Esophagus squamous epithelium (tissue), 5 donors: Measurements from ENCODE around the gene STEAP4. TPM values are rescaled to one million over a fixed set of nuclear protein-coding genes. Genes with fewer than 3 reads are reported as not detected.

Experiments
- DNase-seq: peaks from one replicate; lab custom pipeline; 2025; lab: John Stamatoyannopoulos, UW
- H3K27ac ChIP-seq, 4 donors: fragments of 200-600 bp; sonication (generic); one replicate each; pipeline ENCODE4 v1.5.1; 2016 to 2019; ENCODE audit warnings: mild to moderate bottlenecking in 1 of 4
- H3K27me3 ChIP-seq, 4 donors: fragments of 200-600 bp; sonication (generic); 1 replicate in 3 of 4; 2 replicates in 1 of 4; pipeline versions ENCODE4 v1.5.1 to v1.6.0; 2017 to 2021; ENCODE audit warnings: antibody characterized with exemption in 1 of 4
- H3K36me3 ChIP-seq, 3 donors: fragments of 200-600 bp; sonication (generic); one replicate each; pipeline ENCODE4 v1.5.1; 2016 to 2019
- H3K4me1 ChIP-seq, 3 donors: fragments of 200-600 bp; sonication (generic); one replicate each; pipeline ENCODE4 v1.5.1; 2017 to 2019
- H3K4me3 ChIP-seq, 4 donors: fragments of 200-600 bp; sonication (generic); 1 replicate in 3 of 4; 2 replicates in 1 of 4; pipeline ENCODE4 v1.5.1; 2016 to 2019; ENCODE audit warnings: mild to moderate bottlenecking in 2 of 4, moderate library complexity in 1 of 4
- H3K9me3 ChIP-seq, 3 donors: fragments of 200-600 bp; sonication (generic); one replicate each; pipeline ENCODE4 v1.5.1; 2016 to 2019
- POLR2A ChIP-seq, 4 donors: fragments of 450-650 bp; IDR thresholded peaks; one replicate each; pipeline ENCODE4 v1.6.1; 2017; ENCODE audit warnings: antibody characterized with exemption in 4 of 4, mild to moderate bottlenecking in 4 of 4, moderate library complexity in 3 of 4
- WGBS, 2 donors: methylation state at CpG; one replicate each; pipeline ENCODE4 v1.1.5; 2018; 5-methylcytosine and 5-hydroxymethylcytosine counted together
- intact Hi-C: fragments of 100-400 bp; cut with DNase I; formaldehyde crosslinking; loops from one replicate; pipeline ENCODE4 v1.15.0; 2022
- total RNA-seq, 4 donors: library from RNA; depleted of rRNA; stranded (reverse); fragments of >200 nt; gene quantifications; one replicate each; pipeline ENCODE4 v1.1.0, GENCODE V29; 2016
- TF ChIP-seq, protein P1 (sequence below), 6 experiments: fragments of 450-650 bp in 4 of 6; fragments of 200-600 bp in 2 of 6; sonication (generic) in 2 of 6; IDR thresholded peaks; one replicate each; pipeline ENCODE4 v1.5.1; 2016 to 2019; ENCODE audit warnings: antibody characterized with exemption in 6 of 6, mild to moderate bottlenecking in 4 of 6, moderate library complexity in 4 of 6
- donor health status: DM: yes; HTN: yes; CAD: no.

Gene STEAP4
- total RNA-seq, 4 donors from 2014 or later = 6.3 to 50.5 (median 24.2) TPM

DNA sequence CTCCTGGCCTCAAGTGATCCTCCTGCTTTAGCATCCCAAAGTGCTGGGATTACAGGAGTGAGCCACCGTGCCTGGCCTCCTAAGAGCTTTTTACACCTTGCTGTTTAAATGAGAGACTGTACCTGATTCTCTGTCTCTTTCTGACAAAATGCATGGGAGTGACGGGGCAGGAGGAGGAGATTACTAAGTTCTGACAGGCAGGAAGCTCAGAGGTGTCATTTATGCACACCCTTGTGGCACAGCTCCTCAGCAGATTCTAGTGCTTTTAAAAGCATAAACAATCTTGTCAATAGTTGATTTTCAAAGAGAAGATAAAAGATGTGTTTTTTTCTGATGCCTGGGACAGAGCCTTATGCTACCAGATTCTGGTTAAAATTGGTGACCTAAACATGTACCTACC is 39.7 kb upstream of the STEAP4 start:
- DNase-seq = no peak
- no peak overlapping the region for H3K27ac ChIP-seq
- H3K27me3 ChIP-seq = no peaks in the 10 kb centered on the region
- WGBS, 2 donors = 43 to 54% methylated on average over 2 of the region's 2 CpGs
- no peak overlapping the region for H3K4me3 ChIP-seq
- H3K4me1 ChIP-seq = no peaks in the 10 kb centered on the region
- intact Hi-C loops = no loop called here
- TF ChIP-seq, protein P1, sequence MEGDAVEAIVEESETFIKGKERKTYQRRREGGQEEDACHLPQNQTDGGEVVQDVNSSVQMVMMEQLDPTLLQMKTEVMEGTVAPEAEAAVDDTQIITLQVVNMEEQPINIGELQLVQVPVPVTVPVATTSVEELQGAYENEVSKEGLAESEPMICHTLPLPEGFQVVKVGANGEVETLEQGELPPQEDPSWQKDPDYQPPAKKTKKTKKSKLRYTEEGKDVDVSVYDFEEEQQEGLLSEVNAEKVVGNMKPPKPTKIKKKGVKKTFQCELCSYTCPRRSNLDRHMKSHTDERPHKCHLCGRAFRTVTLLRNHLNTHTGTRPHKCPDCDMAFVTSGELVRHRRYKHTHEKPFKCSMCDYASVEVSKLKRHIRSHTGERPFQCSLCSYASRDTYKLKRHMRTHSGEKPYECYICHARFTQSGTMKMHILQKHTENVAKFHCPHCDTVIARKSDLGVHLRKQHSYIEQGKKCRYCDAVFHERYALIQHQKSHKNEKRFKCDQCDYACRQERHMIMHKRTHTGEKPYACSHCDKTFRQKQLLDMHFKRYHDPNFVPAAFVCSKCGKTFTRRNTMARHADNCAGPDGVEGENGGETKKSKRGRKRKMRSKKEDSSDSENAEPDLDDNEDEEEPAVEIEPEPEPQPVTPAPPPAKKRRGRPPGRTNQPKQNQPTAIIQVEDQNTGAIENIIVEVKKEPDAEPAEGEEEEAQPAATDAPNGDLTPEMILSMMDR (IDR thresholded peaks at IDR 0.05) = no peak
- no peak for TF ChIP-seq POLR2A (IDR thresholded peaks at IDR 0.05)
- H3K36me3 ChIP-seq = no peaks in the 10 kb centered on the region
- H3K9me3 ChIP-seq = no peaks in the 10 kb centered on the region

DNA sequence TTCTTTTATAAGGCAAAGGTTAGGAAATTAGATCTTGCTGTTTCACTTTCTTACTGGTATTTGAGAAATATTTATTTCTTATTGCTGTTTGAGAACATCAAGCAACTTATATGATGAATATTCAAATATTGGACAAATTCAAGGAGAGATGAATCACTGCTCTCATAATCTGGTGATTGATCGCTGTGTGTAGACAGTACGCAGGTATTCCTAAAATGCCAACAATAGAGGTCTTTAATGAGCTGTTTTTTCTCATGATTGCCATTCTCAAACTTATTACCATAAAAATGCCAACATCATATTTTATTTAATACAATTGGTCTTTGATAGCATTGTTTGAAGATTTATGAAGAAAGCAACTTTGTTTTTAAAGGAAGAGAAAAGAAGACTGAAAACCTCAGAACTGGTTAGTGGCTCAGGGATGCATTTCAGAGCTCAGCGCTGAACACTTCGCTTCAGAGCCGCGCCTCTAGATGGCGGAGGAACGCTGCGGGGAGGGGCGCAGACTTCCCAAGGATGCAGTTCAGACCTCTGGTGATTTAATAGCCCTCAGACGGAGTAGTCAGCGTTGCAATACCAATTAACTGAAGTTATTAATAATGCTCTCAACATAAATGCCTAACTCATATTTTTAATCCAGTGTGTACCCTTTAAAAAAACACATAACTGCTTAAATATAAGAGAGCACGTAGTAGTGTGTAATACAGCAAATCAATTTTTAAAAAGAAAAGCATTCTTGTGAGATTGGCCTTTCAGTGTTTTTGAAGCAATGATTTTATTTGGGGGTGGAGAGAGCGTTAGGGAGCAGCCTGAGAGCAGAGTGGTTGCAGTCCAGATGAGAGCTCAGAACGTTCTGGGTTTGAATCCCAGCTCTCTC is 38.5 kb upstream of the STEAP4 start:
- no peak for TF ChIP-seq POLR2A (IDR thresholded peaks at IDR 0.05)
- TF ChIP-seq, protein P1 (IDR thresholded peaks at IDR 0.05) = peak in 2 of 6 experiments; percentile 23 to 31
- DNase-seq = no peak
- H3K27me3 ChIP-seq = no peaks in the 10 kb centered on the region
- H3K9me3 ChIP-seq = no peaks in the 10 kb centered on the region
- no peaks in the 10 kb centered on the region for H3K4me1 ChIP-seq
- no peaks in the 10 kb centered on the region for H3K36me3 ChIP-seq
- H3K4me3 ChIP-seq = no peak overlapping the region
- H3K27ac ChIP-seq = no peak overlapping the region
- 33 to 34% methylated on average over 15 of the region's 15 CpGs for WGBS, 2 donors
- intact Hi-C loops = no loop called here

DNA sequence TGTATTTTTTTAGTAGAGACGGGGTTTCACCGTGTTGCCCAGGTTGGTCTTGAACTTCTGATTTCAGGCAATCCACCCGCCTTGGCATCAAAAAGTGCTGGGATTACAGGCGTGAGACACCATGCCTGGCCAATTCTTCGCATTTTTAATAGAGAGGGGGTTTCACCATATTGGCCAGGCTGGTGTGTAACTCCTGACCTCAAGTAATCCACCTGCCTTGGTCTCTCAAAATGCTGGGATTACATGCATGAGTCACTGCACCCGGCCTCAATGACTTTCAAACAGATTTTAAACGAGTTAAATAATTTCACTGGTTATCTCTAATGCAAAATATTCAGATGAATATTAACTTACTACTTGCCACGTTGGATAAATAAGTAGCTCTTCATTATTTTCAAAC is 37.6 kb upstream of the STEAP4 start:
- WGBS, 2 donors = 69 to 72% methylated on average over 8 of the region's 8 CpGs
- intact Hi-C loops = no loop called here

DNA sequence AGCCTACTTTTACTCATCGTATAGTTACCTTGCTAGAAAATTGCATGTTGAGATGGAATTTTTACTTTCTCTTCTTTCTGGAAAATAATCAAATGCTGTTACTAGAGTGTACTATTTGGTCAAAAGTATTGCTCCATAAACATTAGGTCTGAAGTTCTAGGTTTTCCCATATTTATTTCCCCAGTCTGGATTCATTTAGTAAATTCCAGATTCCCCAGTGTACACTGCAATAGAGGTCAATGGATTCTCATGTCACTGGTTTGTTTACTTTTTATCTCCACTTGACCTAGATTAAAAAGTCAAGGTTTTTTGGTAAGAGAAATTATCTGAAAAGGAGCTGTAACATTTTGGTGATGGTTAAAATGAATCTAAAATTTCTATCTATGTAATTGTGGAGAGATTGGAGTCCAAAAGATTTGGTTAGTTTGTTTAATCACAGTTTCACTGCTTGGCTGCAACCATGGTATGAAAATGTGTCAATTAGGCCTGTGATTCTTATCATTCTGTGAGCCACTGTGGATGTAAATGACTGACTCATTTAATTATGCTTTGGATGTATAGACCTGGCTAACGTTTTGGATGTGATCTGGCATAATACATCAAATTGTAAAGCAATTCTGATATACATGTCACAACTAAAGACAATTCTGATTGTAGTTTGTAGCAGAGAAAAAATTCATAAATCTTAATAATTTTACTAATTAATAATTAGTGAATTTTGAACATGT is 32.7 kb upstream of the STEAP4 start:
- no peaks in the 10 kb centered on the region for H3K36me3 ChIP-seq
- no peaks in the 10 kb centered on the region for H3K27me3 ChIP-seq
- H3K9me3 ChIP-seq = no peaks in the 10 kb centered on the region
- no peak for DNase-seq
- WGBS, 2 donors = 50 to 53% methylated on average over 2 of the region's 2 CpGs
- no peak overlapping the region for H3K27ac ChIP-seq
- no peak for TF ChIP-seq POLR2A (IDR thresholded peaks at IDR 0.05)
- TF ChIP-seq, protein P1 (IDR thresholded peaks at IDR 0.05) = no peak
- no peak overlapping the region for H3K4me3 ChIP-seq
- H3K4me1 ChIP-seq = no peaks in the 10 kb centered on the region
- intact Hi-C loops = no loop called here

More for the DNA sequence above, 37.6 kb upstream of the STEAP4 start:
- H3K36me3 ChIP-seq = no peaks in the 10 kb centered on the region
- no peak for DNase-seq
- H3K27me3 ChIP-seq = no peaks in the 10 kb centered on the region
- TF ChIP-seq, protein P1 (IDR thresholded peaks at IDR 0.05) = no peak
- H3K4me1 ChIP-seq = no peaks in the 10 kb centered on the region
- no peak overlapping the region for H3K27ac ChIP-seq
- H3K4me3 ChIP-seq = no peak overlapping the region
- no peaks in the 10 kb centered on the region for H3K9me3 ChIP-seq

DNA sequence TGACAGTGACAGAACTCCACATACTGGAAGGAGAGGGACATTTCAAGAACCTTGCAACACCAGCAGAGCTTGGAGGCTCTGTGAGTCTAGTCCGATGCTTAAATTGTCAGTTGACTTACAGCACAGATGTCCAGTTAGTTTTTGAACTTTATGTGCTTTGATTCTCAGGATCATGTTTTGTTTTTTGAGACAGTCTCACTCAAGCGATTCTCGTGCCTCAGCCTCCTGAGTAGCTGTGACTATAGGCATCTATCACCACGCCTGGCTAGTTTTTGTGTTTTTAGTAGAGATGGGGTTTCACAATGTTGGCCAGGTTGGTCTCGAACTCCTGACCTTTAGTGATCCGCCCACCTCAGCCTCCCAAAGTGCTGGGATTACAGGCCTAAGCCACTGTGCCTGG is 31.8 kb upstream of the STEAP4 start:
- Histone ChIP-seq H3K9me3 (no peaks in the 10 kb centered on the region), H3K4me3 (no peak overlapping the region), H3K27ac (peak overlapping the region in 1 of 4 donors; percentile 15), H3K27me3 (no peaks in the 10 kb centered on the region), H3K4me1 (no peaks in the 10 kb centered on the region), H3K36me3 (no peaks in the 10 kb centered on the region)
- 84 to 93% methylated on average over 6 of the region's 6 CpGs for WGBS, 2 donors
- no peak for DNase-seq
- TF ChIP-seq POLR2A (IDR thresholded peaks at IDR 0.05) = no peak
- TF ChIP-seq, protein P1 (IDR thresholded peaks at IDR 0.05) = no peak
- intact Hi-C loops = no loop called here
